Kidney capillary endothelial cell (primary cell): ENCODE data around the gene TRIM27.
"Not testable (repeated sequence)": the region's sequence is repeated elsewhere in the genome, so short reads cannot be mapped to it uniquely, and the experiment has no call there.

Source experiments
- DNase-seq: peaks from one replicate; pipeline ENCODE4 v3.0.0-alpha.2; 2018; ENCODE audit warnings: low spot score

TRIM27 gene

DNA sequence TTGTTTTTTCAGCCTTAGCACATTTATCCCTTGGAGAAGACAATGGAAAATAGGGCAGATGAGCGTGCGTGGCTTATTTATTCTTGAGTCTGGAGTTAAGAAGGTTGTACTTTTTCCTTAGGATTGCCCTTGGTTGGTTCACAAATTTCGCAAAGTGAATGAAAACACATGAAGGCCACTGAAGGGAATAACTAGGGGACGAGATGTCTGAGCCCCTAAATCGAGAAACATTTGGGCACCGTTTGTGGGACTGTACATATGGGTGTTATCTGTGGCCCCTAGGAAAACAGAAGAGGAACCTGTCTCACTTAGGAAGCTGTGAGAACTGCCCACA lies 19.4 kb upstream of the TRIM27 start:
- DNase-seq: no peak

DNA sequence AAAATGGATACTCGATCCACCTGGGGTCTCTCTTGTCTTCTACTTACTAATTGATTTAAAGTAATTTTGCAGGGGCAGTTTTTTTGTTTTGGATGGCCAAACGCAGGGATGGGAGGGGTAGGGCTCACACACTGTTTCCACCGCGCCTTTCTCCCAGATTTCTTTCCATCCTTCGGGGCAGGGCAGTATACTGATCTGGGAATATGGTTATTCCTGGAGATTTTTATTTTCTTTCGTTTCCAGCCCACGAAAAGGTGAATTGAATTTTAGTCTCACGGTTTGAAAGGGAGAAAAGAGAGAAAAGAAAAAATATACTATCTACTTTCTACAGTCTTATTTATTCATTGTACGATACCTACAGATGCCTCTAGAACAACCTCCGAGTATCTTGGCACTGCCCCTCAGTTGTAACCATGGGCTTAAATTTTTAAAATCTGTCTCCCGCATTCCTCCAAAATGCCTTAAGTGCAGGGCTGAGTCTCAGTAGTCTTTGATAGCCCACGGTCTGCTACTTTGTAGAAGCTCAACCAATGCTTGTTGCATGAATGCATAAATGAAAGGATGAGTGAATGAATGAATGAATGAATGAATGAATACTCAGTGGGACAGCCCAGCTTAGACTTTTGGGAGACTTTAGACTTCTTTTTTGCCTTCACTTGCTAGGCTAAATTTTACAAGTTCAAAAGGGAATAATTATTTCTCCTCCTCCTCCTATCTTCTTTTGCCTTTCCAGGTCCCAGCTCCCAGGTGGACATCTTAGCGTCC lies 18.1 kb upstream of the TRIM27 start:
- DNase-seq: no peak

DNA sequence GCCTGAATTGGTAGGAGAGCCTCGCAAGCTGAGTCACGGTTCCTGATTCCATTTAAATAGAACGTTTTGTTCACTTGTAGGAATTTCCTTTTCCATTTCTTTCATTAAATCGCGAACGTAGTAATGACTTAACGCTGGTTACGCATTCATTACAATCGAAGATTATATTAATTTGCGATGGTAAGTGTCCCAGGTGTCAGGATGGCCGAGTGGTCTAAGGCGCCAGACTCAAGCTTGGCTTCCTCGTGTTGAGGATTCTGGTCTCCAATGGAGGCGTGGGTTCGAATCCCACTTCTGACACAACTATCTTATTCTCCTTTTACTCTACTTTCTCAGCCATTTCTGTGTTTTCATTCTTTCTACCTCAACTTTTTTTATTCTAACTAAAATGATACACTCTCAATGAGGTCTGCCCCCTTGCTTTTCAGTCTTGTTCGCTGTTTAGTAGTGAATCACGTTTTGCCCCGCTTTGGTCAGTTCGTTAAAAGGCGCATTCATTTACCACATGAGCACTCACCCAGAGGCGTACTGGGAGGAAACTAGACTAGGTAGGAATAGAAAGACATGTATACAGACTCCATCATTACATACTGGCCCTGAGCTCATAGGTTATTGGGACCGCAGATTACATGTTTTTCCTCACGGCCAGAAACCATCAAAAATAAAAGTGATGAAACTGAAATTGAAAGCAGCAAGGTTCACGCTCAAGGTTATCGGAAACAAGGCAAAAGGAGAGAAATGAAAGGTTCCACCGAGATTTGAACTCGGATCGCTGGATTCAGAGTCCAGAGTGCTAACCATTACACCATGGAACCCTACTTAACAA lies 17.3 kb upstream of the TRIM27 start:
- DNase-seq: peak; percentile 86

DNA sequence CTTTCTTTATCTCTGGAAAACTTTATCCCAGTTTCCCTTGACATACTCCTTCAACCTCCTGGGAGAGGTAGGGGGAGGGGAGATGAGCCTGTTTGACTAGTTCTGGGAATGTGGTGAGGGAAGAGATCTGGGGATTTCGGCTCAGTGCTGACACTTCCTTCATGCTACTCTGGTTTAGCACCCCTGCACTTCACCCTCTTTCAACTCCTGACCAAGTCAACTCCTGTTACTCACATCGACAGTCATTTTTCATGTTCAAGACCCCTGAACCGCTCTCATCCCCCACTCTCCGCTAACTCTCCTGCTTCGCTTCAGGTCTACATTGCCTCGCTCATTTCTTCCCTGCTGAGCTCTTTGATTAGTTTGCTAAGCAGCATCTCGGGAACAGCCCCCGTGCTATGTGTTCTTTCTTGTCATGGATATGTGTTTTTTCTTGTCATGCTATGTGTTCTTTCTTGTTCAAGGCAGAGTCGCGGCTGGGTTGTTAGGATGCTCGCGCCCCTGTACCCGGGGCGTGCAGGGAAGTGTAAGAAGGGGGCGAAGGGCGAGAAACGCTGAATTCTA lies 16.6 kb upstream of the TRIM27 start:
- peak; percentile 58 for DNase-seq

DNA sequence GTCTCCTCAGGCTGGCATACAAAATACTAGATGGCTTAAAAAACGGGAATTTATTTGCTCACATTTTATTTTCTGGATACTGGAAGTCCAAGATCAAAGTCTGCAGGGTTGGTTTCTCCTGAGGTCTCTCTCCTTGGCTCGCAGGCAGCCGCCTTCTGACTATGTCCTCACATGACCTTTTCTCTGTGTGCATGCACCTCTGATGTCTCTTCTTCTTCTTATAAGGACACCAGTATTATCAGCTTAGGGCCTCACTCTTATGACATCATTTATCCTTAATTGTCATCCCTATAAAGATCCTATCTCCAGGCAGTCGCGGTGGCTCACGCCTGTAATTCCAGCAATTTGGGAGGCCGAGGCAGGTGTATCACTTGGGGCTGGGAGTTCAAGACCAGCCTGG lies 9.3 kb upstream of the TRIM27 start:
- DNase-seq: no peak

DNA sequence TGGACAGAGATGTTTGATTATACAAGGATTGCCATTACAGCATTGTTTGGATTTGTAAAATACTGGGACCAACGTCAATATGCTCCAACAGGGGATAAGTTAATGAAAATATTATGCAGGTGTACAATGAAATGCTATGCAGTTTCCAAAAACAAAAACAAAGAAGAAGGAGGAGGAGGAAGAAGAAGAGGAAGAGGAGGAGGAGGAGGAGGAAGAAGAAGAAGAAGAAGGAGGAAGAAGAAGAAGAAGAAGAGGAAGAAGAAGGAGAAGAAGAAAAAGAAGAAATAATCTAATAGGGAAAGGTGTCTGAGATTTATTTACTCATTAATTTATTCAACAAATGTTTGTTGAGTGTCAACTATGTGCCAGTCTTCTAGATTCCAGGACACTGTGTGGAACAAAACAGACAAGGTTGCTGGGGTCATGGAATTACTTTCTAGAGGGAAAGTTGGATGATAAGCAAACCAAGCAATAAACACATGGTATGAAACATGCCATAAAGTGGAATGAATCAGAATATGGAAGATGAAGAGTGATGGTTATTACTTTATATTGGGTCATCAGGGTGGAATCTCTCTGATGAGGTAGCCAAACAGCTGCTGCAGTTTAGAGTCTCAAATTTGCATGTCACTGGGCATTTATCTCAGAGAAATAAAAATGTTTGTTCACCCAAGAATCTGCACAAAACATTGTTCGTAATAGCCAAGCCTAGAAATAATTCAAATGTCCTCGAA lies 6.3 kb upstream of the TRIM27 start:
- DNase-seq: no peak

DNA sequence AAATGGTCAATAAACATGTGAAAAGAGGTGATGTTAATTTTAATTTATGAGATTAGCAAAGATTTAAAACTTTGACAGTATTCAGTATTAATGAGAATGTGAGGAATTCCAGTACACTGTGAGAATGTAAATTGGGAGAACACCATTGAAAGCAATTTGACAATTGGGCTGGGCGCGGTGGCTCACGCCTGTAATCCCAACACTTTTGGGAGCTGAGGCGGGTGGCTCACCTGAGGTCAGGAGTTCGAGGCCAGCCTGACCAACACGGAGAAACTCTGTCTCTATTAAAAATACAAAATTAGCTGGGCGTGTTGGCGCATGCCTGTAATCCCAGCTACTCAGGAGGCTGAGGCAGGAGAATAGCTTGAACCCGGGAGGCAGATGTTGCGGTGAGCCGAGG lies 5.6 kb upstream of the TRIM27 start:
- not testable (repeated sequence) for DNase-seq

DNA sequence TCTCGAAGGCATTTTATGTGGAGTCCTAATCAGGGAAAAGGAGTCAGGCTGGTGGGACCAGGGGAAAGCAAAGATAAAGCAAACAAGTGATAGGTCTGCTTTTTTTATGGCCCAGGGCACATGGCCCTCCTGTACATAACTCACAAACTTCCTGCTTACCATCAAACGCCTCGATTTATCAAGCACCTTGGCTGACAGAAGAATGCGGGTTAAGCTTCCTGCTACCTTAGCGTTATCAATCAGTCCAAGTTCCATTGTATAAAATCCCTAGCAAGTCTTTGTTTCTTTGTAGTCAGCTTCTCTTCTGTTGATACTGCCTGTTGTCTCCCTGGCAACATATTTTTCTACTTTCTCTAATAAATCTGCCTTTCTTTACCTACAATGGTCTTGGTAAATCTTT lies 4.1 kb upstream of the TRIM27 start:
- DNase-seq: no peak

DNA sequence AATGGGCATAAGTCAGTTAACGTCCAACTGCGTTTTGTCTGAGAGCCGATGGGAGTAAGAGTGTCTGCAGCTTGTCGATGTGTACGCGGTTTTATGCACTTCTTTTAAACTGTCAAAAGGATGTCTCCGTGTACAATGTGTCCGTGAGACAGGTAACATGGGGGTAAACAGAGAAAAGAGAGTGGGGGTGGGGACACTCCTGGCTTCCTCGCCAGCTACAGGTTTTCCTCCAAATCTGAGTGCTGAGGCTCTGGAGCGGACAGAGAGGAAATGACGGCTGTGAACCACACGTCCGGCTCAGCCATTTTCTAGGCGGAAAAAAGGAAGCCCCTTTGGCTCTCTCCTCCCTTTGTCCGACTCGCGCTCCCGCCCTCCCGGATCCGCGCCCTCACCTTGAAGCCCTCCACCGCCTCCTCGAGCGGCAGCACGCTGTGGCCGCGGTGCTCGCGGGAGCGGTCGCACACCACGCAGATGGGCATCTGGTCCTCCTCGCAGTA lies 916 bp downstream of the TRIM27 start:
- DNase-seq: peak; percentile 61

DNA sequence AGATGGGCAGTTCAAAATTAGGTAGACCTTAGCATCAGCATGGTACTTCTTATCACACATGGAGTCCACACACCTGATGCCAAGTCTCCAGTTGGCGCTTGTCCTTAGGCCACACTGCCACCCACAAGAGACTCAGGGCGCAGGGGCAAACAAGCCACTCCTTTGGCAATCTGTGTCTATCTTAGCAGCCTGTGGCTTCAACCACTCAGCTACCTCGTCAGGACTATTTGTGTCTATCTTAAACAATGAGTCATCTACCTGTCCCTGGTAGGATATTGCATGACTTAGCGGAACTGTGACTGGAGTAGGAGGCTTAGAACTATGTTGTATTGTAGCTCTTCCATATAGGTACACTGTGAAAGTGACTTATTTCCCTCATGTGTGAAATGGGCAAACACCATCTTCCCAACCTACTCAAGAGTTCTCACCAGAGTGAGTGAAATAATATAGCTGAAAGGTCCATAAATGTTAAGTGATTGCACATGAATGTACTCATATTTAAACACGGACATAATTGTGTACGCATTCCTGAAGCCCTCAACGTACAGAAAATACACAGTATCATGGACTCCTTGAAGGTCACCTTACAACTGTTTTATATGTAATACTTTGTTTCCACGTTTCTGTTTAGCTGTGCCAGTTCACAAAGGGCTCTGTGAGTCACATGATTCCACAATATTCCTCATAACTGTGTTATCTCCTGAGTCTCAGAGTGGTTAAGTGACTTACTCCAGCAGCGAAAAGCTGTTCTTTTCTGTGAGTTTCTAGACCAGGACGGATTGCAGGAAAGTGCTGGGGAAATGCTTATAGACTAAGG lies 1.6 kb downstream of the TRIM27 start:
- peak; percentile 42 for DNase-seq

DNA sequence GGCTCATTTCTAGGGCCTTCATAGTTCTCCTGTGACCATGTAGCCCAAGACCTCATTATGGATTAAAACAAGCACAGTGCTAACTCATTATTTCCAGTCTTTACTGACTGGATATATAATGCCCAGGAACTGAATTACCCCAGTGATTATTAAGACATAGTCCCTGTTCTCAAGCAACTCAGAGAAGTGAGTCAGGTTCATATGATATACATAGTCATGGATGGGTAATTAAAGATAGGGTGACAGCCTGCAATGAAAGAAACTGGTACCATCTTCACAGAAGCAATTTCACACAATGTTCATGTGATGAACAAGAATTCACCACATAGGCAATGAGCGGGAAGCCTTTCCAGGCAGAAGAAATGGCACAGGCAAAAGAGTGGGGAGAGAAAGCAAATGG lies 3.5 kb downstream of the TRIM27 start:
- DNase-seq: no peak

DNA sequence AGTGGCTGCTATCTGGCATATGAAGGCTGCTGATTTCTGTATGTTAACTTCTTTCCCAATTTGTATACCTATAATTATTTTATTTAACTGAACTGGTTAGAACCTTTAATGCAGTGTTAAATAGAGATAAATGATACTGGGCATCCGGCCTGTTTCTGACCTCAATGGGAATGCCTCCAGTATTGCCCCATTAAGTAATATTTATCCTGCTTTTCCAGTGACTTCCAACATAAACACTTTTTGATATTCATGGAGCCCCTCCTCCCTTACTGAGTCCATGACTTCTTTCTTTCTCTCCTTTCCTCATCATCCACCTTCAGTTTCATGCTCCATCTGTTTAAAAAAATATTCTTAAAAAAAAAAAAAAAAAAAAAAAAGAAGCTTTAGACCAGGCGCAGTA lies 8.8 kb downstream of the TRIM27 start:
- no peak for DNase-seq

DNA sequence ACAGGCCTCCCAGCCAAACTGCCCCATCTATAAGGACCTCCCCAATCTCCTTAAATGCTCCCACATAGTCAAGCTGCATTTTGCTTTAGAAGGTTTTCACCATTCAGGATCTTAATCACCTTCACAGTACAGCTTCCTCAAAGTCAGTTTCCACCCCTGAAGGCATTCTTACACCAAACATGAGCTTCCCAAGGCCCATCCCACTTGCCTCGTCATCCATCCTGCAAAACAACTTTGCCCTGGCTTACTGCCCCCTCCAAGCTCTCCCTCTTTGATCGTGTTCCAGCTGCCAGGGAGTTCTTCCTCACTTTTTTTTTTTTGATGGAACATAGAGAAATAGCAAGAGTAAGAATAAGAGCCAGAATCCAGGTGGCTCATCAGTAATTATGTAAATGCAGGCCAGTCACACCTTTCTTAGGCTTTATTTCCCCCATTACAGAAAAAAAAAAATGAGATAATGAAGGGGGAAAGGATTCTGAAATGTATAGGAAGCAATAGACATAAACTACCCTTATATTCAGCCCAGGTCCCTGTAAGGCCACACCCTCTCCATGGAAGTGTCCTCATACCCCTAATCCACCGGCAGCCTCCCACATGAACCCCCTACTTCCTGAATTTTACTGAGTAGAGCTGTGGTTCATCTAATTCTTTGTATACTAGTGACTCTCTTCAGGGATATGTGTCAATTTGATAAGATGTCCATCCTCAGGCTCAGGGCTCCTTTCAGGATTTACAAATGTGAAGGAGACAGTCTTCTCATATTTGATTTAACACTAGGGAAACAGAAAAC lies 12.7 kb downstream of the TRIM27 start:
- no peak for DNase-seq

DNA sequence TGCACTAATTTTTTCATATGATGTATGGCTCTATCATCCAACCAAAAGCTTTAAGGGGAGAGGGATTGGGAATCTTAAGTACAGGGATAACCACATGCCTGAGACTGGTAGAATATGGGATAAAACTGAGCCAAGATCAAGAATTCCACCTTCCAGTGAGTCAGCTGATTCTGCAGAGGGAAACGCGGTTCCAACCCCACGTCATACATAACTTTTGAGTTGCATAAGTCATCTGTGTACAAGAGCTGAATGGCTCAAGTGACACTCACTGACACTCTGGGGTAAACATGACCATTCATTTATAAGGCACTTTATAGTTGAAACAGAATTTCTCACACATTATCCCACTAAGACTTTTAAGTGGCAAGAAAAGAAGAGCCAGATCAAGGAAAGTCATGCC lies 16.4 kb downstream of the TRIM27 start:
- no peak for DNase-seq

DNA sequence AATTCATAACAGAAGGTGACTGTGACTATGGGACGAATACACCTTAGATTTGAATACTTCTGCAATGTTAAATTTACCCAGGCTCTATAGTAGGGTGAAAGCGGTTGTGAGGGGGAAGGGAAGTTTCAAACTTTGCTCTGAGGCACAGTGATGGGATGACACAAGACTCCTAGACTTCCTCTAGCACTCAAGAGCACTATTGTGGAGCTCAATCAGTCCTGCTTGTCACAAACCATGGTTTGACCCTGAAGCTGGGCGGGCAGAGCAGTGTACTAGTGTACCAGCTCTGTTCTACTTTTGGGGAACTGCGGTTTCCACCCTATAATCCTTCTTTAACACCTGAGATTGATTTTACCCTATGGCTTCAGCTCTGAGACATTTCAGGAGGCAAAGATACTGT lies 17.1 kb downstream of the TRIM27 start:
- no peak for DNase-seq

DNA sequence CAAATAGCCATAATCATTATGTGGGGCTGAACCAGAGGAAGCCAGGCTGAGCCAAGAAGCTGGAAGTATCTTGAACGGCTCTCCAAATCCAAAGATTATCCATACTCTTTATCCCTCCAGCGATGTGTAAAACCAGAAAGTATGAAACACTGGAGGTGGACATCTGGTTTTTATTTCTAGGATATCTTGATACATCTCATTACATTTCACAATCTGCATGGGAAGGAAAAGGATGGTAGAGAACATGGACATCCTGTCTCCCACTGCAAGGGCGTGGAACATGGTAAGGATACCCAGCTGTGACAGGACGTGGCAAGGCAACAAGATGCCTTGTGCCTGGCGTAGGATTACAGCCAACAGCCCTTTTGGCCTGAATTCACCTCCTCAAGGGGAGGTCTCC lies 20.1 kb downstream of the TRIM27 start:
- DNase-seq: no peak

DNA sequence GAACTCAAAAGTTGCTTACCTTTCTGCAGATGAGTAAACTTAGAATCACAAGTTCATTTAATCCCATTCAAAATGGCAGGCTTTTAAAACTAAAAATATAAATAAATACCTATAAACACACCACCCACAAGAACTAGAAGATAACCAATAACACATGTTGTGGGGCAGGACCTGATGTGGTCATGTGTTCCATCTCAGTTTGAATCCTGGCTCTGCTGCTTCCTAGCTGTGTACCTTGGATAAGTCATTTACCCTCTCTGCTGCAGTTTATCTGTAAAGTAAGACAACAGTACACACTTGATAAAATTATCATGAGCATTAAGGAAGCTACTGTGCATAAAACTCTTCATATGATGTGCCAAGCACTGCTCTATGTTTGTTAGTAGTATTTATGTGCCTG lies 22.0 kb downstream of the TRIM27 start:
- no peak for DNase-seq

DNA sequence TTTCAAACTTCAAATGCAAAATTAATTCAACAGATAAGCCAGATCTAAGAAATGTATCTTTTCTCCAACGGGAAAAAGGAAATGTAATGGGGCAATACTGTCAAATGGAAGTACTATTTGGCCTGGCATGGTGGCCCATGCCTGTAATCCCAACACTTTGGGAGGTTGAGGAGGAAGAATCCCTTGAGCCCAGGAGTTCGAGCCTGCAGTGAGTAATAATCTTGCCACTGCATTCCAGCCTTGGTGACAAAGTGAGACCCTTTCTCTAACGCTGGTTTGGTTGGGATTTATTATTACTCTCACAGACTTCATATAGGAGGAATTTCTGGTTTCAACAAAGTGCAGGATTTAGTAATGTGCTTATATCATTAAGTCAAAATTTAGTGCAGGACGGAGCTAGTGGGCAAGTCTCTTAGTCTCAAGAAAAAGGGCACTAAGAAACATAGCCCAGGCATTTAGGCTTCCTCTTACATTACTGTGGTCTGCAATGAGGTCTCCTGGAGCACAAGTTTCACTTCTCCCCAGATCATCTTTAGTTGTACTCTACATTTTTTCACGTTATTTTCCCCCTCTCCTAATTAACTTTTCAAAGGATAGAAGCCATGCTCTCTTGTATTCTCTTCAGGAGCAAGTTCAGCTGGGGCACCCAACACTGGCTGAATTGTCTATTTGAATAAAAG lies 23.1 kb downstream of the TRIM27 start:
- no peak for DNase-seq

DNA sequence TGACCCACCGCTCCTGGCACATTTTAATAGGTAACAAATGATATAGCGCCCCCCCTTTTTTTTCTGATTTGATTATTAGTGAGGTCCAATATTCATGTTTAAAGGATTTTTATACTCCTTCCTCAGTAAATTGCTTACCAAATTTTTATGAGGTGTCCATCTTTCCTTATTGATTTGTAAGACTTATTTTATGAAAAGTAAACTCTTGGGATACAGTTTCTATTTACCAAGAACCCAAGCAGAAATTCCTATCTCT lies 25.1 kb downstream of the TRIM27 start:
- DNase-seq: no peak

DNA sequence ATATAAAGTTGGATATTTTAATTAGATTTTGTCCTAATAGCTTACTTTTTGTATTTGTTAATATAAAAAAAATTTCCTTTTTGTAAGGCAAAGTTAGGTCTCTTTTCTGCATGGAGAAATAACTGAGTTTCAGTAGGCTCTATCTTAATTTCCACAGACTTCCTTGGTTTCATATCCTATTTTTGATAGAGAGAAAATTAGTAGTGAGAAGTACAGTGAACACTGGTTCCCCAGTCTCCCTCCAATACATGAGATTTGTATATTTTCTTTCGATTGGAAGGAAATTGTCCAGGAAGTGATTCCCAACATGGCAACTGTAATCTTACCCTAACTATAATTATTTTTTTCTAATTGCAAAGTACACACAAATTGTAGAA lies 26.4 kb downstream of the TRIM27 start:
- no peak for DNase-seq
